OCI-M2 (cell line): ENCODE measurements around the gene SYTL1.

Experiments used
- DNase-seq: peaks from one replicate; lab custom pipeline; 2025; ENCODE audit not compliant: unreplicated experiment; lab: John Stamatoyannopoulos, UW

Gene SYTL1

GRCh38 chr1:27402349-27402754, 60.5 kb downstream of the SYTL1 start:
- DNase-seq: no peak

- no peak for DNase-seq
Measured at GRCh38 chr1:27403065-27403726, 61.4 kb downstream of the SYTL1 start.
